ENCODE results near the gene RPL11. TPM values are rescaled to one million over a fixed set of nuclear protein-coding genes. Genes with fewer than 3 reads are reported as not detected.
A peak's percentile ranks its signal among the peaks of the same experiment; 100 is the strongest.
"Not testable (repeated sequence)": the region's sequence is repeated elsewhere in the genome, so short reads cannot be mapped to it uniquely, and the experiment has no call there.

The RPL11 gene
- total RNA-seq, 1 donor from 2014 or later, result 306 TPM

GRCh38 chr1:23684415-23684814 is 7.2 kb upstream of the RPL11 start:
- DNase-seq (ENCODE audit: low spot score) (no peak), ATAC-seq (no peak)

- DNase-seq (ENCODE audit: low spot score); ATAC-seq: not testable (repeated sequence)
These were observed 6.4 kb upstream of the RPL11 start for GRCh38 chr1:23685197-23685596.

GRCh38 chr1:23687680-23688079 is 3.9 kb upstream of the RPL11 start:
- not testable (repeated sequence) for DNase-seq (ENCODE audit: low spot score); ATAC-seq

DNA sequence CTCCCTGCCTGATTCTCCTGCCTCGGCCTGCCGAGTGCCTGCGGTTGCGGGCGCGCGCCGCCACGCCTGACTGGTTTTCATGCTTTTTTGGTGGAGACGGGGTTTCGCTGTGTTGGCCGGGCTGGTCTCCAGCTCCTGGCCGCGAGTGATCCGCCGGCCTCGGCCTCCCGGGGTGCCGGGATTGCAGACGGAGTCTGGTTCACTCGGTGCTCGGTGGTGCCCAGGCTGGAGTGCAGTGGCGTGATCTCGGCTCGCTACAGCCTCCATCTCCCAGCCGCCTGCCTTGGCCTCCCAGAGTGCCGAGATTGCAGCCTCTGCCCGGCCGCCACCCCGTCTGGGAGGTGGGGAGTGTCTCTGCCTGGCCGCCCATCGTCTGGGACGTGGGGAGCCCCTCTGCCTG is 3.3 kb upstream of the RPL11 start:
- not testable (repeated sequence) for DNase-seq (ENCODE audit: low spot score); ATAC-seq

- no peak for DNase-seq (ENCODE audit: low spot score)
- no peak for ATAC-seq
These were observed 784 bp downstream of the RPL11 start for GRCh38 chr1:23692308-23692871.

DNA sequence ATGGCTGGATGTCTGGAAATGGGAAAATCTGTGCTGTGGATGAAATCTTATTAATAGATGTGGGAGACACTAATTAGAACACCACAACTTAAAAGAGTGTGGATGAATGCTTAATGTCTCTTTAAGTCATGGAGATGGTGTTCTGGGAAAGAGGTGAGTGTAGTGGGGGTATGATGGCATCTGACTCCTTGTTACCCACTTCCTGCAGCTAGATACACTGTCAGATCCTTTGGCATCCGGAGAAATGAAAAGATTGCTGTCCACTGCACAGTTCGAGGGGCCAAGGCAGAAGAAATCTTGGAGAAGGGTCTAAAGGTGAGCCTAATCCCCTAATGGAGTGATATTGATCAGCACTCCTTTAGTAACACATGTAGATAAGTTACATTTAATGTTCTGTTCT is 2.0 kb downstream of the RPL11 start:
- no peak for ATAC-seq
- no peak for DNase-seq (ENCODE audit: low spot score)

DNA sequence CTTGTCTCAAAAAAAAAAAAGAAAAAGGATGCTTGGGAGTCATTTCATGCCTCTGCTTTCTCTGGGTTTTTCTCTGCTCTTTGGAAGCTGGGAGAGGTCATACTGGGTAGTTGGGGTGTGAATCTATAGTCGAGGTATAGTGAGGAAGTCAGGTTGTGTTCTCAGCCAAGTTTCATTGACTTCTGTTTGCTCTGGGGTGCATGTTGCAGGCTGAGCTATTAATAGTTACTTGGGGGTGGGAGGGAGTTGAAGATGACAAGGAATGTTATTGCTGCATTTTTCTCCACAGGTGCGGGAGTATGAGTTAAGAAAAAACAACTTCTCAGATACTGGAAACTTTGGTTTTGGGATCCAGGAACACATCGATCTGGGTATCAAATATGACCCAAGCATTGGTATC is 2.8 kb downstream of the RPL11 start:
- DNase-seq (ENCODE audit: low spot score) (no peak), ATAC-seq (no peak)

GRCh38 chr1:23695667-23696066 is 4.1 kb downstream of the RPL11 start:
- DNase-seq (ENCODE audit: low spot score) (no peak), ATAC-seq (no peak)

- DNase-seq (ENCODE audit: low spot score), result no peak
- ATAC-seq, result no peak
These were observed 4.9 kb downstream of the RPL11 start for GRCh38 chr1:23696335-23696989.

DNA sequence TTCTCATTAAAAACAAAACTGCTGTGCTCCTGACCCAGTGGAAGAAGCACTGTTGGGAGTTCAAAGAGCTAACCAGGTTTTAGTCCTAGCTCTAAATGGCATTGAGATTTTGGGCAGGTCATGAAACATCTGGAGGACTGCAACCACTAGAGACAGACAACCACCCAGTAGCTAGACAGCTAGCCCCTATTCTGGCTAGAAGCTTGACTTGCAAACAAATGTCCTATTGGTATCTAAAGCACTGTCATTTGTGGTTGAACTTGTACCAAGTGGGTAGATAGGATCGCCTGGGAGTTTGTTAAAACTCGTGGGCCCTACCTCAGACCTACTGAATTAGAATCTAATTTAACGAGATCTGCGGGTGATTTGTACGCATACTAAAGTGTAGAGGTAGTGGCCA is 6.9 kb downstream of the RPL11 start:
- DNase-seq (ENCODE audit: low spot score) (no peak), ATAC-seq (no peak)

GRCh38 chr1:23699280-23700179 is 7.9 kb downstream of the RPL11 start:
- ATAC-seq, result peak; percentile 38

DNA sequence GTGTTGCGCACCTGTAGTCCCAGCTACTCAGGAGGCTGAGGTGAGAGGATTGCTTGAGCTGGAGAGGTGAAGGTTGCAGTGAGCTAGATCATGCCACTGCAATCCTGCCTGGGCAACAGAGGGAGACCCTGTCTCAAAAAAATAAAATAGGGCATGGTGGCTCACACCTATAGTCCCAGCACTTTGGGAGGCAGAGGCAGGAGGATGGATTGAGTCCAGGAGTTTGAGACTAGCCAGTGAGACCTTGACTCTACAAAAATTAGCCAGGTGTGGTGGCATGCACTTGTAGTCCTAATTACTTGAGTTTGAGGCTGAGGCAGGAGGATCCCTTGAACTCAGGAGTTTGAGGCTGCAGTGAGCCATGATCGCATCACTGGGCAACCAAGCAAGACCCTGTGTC is 9.7 kb downstream of the RPL11 start:
- DNase-seq (ENCODE audit: low spot score) (no peak), ATAC-seq (no peak)

More at GRCh38 chr1:23699280-23700179, 7.9 kb downstream of the RPL11 start:
- no peak for DNase-seq (ENCODE audit: low spot score)

GRCh38 chr1:23701996-23702395 is 10.4 kb downstream of the RPL11 start:
- ATAC-seq (no peak), DNase-seq (ENCODE audit: low spot score) (no peak)

DNA sequence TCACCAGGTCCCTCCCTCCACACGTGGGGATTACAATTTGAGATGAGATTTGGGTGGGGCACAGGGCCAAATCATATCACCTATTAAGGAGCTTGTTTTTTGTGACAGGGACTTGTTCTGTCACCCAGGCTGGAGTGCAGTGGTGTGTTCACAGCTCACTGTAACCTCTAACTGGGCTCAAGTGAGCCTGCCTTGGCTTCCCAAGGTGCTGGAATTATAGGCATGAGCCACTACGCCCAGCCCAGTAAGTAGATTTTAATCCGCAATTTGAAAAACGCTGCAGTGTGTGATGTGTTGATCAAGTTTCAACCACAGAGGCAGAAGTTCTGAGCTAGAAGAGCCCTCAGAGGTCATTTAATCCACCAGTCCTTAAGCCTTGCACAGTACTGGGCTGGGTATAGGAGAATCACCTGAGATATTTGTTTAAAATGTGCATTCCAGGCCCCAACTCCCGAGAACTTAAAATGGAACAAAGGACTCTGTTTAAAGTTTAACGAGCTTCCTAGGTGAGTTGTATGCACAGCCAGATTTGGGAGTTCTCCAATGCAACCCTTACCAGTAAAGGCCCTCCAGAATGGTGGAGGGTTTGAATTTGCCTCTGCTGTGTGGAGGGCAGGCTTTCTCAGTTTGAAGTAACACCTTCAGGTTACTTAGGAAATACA is 13.4 kb downstream of the RPL11 start:
- ATAC-seq, result peak; percentile 86
- DNase-seq (ENCODE audit: low spot score), result no peak

GRCh38 chr1:23709229-23709628 is 17.6 kb downstream of the RPL11 start:
- ATAC-seq (no peak), DNase-seq (ENCODE audit: low spot score) (no peak)

DNA sequence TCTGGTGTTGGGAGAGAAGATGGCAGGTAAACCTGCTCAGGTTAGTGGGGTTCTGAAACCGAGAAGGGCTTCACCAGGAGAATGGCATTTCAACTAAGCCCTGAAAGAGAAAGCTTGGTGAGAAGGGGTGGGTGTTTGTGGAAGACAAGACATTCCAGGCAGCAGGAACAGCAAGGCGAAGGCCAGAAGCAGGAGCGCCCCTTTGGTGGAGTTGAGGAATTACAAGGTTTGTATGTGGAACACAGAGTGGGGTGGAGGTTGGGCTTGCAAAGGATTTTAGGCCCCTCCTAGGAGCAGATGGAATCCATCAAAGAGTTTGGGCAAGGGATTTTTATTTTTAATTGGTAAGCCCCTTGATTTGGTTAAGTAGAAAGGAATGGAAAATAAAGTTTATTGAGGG is 26.9 kb downstream of the RPL11 start:
- DNase-seq (ENCODE audit: low spot score), result no peak
- no peak for ATAC-seq

DNA sequence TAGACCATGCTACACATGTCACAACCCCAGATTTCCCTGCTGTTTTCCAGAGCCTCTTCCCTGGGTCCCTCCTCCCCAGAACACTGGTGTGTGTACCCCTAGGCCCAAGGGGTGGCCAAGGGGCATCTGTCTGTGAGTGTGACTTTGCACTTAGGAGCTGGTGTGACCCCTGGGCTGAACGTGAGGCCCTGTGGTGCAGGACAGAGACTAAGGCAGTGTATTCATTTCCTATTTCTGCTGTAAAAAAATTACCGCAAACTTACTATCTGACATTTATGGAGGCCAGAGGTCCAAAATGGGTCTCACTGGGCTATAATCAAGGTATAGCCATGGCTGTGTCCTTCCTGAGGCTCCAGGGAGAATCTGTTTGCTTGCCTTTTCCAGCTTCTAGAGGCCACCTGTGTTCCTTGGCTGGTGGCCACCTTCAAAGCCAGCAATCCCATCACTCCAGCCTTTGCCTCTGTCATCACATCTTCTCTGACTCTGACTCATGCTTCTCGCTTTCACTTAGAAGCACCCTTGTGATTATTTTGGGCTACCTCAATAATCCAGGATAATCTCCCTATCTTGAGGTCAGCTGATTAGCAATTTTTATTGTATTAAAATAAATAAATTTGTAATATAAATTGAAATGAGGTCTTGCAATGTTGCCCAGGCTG is 27.7 kb downstream of the RPL11 start:
- DNase-seq (ENCODE audit: low spot score) (no peak), ATAC-seq (peak; percentile 87)

DNA sequence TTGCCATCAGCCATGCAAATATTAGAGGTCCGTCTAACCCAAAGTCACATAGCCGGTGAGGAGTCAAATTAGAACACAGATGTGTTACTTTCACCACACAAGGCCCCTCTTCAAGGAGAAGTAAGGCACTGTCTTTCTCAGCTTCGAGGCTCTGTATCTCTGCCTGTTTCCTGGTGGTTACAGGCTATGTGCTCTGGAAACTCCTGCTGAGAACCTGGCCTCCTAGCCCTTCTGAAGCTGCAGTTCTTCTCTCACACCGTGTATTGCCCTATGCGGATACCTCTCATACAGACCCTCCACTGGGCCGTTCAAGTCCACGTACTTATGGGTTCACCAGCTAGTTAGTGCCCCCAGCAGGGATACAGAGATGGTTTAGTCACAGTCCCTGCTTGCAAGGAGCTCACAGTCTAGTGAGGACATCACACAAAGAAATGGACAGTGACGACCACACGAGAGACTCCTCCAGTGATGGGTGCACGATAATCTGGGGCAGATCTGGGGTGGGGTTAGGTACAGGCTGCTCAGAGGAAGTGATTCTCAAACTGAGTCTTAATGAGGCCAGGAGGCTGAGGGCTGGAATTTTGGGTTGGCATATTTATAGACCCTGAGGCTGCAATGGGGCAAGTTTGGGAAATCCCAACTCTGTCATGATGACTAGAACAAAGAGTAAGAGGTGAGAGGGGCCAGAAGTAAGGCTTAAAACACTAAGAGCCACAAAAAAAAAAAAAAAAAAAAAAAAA is 28.8 kb downstream of the RPL11 start:
- ATAC-seq (no peak), DNase-seq (ENCODE audit: low spot score) (no peak)

- DNase-seq (ENCODE audit: low spot score), result no peak
- no peak for ATAC-seq
These were observed 31.0 kb downstream of the RPL11 start for GRCh38 chr1:23722652-23723051.

- ATAC-seq (peak; percentile 47), DNase-seq (ENCODE audit: low spot score) (no peak)
These were observed 35.1 kb downstream of the RPL11 start for GRCh38 chr1:23726686-23727085.
